ENCODE measurements around the gene NME7. TPM values are rescaled to one million over a fixed set of nuclear protein-coding genes. Genes with fewer than 3 reads are reported as not detected.
A peak's percentile ranks its signal among the peaks of the same experiment; 100 is the strongest.

The NME7 gene
- total and polyA plus RNA-seq, 12 donors, result 5.5 to 18.9 (median 10.5) TPM

- Histone ChIP-seq H3K4me3 (no peak overlapping the region), H3K4me1 (peaks cover 0 to 56% (median 16%) of the 10 kb centered on the region in 9 donors), H3K9me3 (no peaks in the 10 kb centered on the region), H3K27ac (no peak overlapping the region), H3K27me3 (no peaks in the 10 kb centered on the region), H3K36me3 (peaks cover 0 to 58% (median 17%) of the 10 kb centered on the region in 9 donors)
- WGBS, 2 donors, result 68 to 77% methylated on average over 4 of the region's 4 CpGs
- intact Hi-C loops (cut with DNase I), result loop anchor here in 3 of 10 donors (10.0 kb wide), 3 partner anchors 212 to 528 kb away; no protein-coding TSS in a partner anchor
- DNase-seq (no peak), ATAC-seq (no peak)
- TF ChIP-seq, protein P1, sequence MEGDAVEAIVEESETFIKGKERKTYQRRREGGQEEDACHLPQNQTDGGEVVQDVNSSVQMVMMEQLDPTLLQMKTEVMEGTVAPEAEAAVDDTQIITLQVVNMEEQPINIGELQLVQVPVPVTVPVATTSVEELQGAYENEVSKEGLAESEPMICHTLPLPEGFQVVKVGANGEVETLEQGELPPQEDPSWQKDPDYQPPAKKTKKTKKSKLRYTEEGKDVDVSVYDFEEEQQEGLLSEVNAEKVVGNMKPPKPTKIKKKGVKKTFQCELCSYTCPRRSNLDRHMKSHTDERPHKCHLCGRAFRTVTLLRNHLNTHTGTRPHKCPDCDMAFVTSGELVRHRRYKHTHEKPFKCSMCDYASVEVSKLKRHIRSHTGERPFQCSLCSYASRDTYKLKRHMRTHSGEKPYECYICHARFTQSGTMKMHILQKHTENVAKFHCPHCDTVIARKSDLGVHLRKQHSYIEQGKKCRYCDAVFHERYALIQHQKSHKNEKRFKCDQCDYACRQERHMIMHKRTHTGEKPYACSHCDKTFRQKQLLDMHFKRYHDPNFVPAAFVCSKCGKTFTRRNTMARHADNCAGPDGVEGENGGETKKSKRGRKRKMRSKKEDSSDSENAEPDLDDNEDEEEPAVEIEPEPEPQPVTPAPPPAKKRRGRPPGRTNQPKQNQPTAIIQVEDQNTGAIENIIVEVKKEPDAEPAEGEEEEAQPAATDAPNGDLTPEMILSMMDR (IDR thresholded peaks at IDR 0.05), result no peak
Measured at GRCh38 chr1:169132512-169133227, 234.9 kb downstream of the NME7 start.

DNA sequence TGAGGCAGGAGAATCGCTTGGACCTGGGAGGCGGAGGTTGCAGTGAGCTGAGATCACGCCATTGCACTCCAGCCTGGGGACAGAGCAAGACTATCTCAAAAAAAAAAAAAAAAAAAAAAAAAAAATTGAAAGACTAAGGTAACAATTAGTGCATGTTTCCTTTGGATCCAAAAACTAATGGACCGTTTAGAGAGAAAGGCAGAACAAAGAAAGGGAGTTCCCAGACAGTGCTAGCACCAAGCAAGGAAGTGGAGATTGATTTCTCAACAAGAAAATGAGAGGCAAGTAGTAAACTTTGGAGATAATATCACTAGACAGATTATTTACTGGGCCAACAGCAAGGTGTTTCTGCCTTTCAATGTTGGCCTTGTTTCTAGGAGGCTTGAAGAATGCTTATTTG, 236.9 kb downstream of the NME7 start:
- H3K36me3 ChIP-seq, result peaks cover 0 to 78% (median 20%) of the 10 kb centered on the region in 9 donors
- H3K27ac ChIP-seq, result no peak overlapping the region
- intact Hi-C loops (cut with DNase I), result loop anchor here in 3 of 10 donors (10.0 kb wide), 3 partner anchors 214 to 526 kb away; no protein-coding TSS in a partner anchor
- TF ChIP-seq, protein P1 (IDR thresholded peaks at IDR 0.05), result no peak
- WGBS, 2 donors, result 91% methylated on average over 4 of the region's 4 CpGs
- H3K4me1 ChIP-seq, result peaks cover 0 to 66% (median 16%) of the 10 kb centered on the region in 9 donors
- ATAC-seq (no peak), DNase-seq (no peak)
- H3K9me3 ChIP-seq, result no peaks in the 10 kb centered on the region
- no peak overlapping the region for H3K4me3 ChIP-seq
- no peaks in the 10 kb centered on the region for H3K27me3 ChIP-seq

- Histone ChIP-seq H3K27me3 (no peaks in the 10 kb centered on the region), H3K36me3 (peaks cover 0 to 92% (median 20%) of the 10 kb centered on the region in 9 donors), H3K4me1 (peaks cover 0 to 61% (median 19%) of the 10 kb centered on the region in 9 donors), H3K4me3 (no peak overlapping the region), H3K27ac (peak overlapping the region in 1 of 10 donors; percentile 4), H3K9me3 (no peaks in the 10 kb centered on the region)
- 43 to 50% methylated on average over 6 of the region's 6 CpGs for WGBS, 2 donors
- DNase-seq (no peak), ATAC-seq (peak in 1 of 8 donors; percentile 19)
- intact Hi-C loops (cut with DNase I), result no loop called here
- TF ChIP-seq, protein P1 (IDR thresholded peaks at IDR 0.05), result no peak
Measured at GRCh38 chr1:169129109-169129784, 238.3 kb downstream of the NME7 start.

GRCh38 chr1:169128562-169128961, 239.0 kb downstream of the NME7 start:
- no peaks in the 10 kb centered on the region for H3K9me3 ChIP-seq
- ATAC-seq, result no peak
- no peak overlapping the region for H3K4me3 ChIP-seq
- 75 to 84% methylated on average over 2 of the region's 2 CpGs for WGBS, 2 donors
- no peak for DNase-seq
- intact Hi-C loops (cut with DNase I), result no loop called here
- H3K4me1 ChIP-seq, result peaks cover 0 to 61% (median 21%) of the 10 kb centered on the region in 9 donors
- no peaks in the 10 kb centered on the region for H3K27me3 ChIP-seq
- TF ChIP-seq, protein P1 (IDR thresholded peaks at IDR 0.05), result no peak
- peak overlapping the region in 1 of 10 donors; percentile 4 for H3K27ac ChIP-seq
- H3K36me3 ChIP-seq, result peaks cover 0 to 93% (median 20%) of the 10 kb centered on the region in 9 donors
